NB4 (cell line): ENCODE measurements around the gene FBXO2.

Experiments
- MAX ChIP-seq: IDR thresholded peaks from 2 replicates; pipeline ENCODE4 v1.6.1; 2011; ENCODE audit warnings: low read depth, low read length
- MYC ChIP-seq: IDR thresholded peaks from 2 replicates; pipeline ENCODE4 v1.6.1; 2011; ENCODE audit warnings: low read depth, low read length
- POLR2A ChIP-seq: IDR thresholded peaks from 2 replicates; pipeline ENCODE4 v1.6.1; 2011; ENCODE audit warnings: mild to moderate bottlenecking; ENCODE audit not compliant: insufficient read length; ENCODE audit errors: extremely low read depth
- TF ChIP-seq, protein P1 (sequence below): IDR thresholded peaks from one replicate; pipeline ENCODE4 v1.5.1; 2012; ENCODE audit warnings: low read depth, low read length

- no peak for TF ChIP-seq POLR2A
- TF ChIP-seq, protein P1, sequence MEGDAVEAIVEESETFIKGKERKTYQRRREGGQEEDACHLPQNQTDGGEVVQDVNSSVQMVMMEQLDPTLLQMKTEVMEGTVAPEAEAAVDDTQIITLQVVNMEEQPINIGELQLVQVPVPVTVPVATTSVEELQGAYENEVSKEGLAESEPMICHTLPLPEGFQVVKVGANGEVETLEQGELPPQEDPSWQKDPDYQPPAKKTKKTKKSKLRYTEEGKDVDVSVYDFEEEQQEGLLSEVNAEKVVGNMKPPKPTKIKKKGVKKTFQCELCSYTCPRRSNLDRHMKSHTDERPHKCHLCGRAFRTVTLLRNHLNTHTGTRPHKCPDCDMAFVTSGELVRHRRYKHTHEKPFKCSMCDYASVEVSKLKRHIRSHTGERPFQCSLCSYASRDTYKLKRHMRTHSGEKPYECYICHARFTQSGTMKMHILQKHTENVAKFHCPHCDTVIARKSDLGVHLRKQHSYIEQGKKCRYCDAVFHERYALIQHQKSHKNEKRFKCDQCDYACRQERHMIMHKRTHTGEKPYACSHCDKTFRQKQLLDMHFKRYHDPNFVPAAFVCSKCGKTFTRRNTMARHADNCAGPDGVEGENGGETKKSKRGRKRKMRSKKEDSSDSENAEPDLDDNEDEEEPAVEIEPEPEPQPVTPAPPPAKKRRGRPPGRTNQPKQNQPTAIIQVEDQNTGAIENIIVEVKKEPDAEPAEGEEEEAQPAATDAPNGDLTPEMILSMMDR = no peak
- no peak for TF ChIP-seq MYC
- no peak for TF ChIP-seq MAX
Measured at GRCh38 chr1:11651017-11651416, 3.2 kb downstream of the FBXO2 start.
